ENCODE results near the gene SHANK2. TPM values are rescaled to one million over a fixed set of nuclear protein-coding genes. Genes with fewer than 3 reads are reported as not detected.

Gene SHANK2
- total RNA-seq, 2 experiments from 2014 or later, result not detected

DNA sequence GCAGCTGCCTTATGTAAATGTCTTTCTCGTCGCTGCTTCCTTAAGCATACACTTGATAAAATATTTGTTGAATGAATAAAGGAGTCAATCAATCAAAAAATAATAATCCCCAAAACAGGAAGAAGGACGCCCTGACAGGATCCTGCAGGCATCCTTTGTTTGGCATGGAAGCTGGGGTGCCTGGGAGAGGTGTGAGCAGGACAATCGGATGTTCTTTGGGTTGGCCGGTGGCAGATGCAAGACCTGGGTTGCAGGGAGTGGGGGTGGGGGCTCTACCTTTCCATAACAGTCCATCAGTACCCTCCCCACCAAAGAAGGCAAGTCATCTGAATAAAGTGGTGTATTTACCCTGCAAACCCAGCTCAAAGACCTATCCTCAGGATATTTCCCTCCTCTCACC lies 1.4 kb upstream of the SHANK2 start:
- Histone ChIP-seq H3K79me2 (ENCODE audit: insufficient read depth, low read depth, low read length) (no peaks in the 10 kb centered on the region), H3K27ac (ENCODE audit: low read depth, low read length, poor library complexity, severe bottlenecking) (no peak overlapping the region), H3K4me3 (ENCODE audit: low read depth, low read length, poor library complexity, severe bottlenecking) (no peak overlapping the region), H3K4me1 (ENCODE audit: insufficient read depth, low read length, poor library complexity, severe bottlenecking) (no peaks in the 10 kb centered on the region), H3K36me3 (ENCODE audit: insufficient read depth, low read length) (no peaks in the 10 kb centered on the region), H4K20me1 (ENCODE audit: insufficient read depth, low read length) (no peaks in the 10 kb centered on the region), H2AFZ (ENCODE audit: low read length) (no peak overlapping the region), H3K9me2 (ENCODE audit: insufficient read depth, low read length) (no peaks in the 10 kb centered on the region), H3K4me2 (ENCODE audit: low read length) (no peak overlapping the region), H3K9me3 (ENCODE audit: low read length) (peaks cover 5% of the 10 kb centered on the region; the same call in 1 of the 2 replicates)
- no peak for DNase-seq (ENCODE audit: low spot score)
- intact Hi-C loops (cut with micrococcal nuclease; ENCODE audit: unreplicated experiment), result loop anchor here (10.0 kb wide), 1 partner anchor 171 kb away; no protein-coding TSS in a partner anchor
- TF ChIP-seq, protein P1, sequence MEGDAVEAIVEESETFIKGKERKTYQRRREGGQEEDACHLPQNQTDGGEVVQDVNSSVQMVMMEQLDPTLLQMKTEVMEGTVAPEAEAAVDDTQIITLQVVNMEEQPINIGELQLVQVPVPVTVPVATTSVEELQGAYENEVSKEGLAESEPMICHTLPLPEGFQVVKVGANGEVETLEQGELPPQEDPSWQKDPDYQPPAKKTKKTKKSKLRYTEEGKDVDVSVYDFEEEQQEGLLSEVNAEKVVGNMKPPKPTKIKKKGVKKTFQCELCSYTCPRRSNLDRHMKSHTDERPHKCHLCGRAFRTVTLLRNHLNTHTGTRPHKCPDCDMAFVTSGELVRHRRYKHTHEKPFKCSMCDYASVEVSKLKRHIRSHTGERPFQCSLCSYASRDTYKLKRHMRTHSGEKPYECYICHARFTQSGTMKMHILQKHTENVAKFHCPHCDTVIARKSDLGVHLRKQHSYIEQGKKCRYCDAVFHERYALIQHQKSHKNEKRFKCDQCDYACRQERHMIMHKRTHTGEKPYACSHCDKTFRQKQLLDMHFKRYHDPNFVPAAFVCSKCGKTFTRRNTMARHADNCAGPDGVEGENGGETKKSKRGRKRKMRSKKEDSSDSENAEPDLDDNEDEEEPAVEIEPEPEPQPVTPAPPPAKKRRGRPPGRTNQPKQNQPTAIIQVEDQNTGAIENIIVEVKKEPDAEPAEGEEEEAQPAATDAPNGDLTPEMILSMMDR (conservative IDR thresholded peaks at IDR 0.05; ENCODE audit: low read length), result no peak
- TF ChIP-seq EZH2phosphoT487 (IDR thresholded peaks at IDR 0.05; ENCODE audit: borderline replicate concordance, low read depth, low read length), result no peak
- ChIA-PET CTCF (ENCODE audit: unreplicated experiment) (no interaction called here), POLR2A (no interaction called here)
- BruUV-seq (replicated peaks), result no TSS peak

DNA sequence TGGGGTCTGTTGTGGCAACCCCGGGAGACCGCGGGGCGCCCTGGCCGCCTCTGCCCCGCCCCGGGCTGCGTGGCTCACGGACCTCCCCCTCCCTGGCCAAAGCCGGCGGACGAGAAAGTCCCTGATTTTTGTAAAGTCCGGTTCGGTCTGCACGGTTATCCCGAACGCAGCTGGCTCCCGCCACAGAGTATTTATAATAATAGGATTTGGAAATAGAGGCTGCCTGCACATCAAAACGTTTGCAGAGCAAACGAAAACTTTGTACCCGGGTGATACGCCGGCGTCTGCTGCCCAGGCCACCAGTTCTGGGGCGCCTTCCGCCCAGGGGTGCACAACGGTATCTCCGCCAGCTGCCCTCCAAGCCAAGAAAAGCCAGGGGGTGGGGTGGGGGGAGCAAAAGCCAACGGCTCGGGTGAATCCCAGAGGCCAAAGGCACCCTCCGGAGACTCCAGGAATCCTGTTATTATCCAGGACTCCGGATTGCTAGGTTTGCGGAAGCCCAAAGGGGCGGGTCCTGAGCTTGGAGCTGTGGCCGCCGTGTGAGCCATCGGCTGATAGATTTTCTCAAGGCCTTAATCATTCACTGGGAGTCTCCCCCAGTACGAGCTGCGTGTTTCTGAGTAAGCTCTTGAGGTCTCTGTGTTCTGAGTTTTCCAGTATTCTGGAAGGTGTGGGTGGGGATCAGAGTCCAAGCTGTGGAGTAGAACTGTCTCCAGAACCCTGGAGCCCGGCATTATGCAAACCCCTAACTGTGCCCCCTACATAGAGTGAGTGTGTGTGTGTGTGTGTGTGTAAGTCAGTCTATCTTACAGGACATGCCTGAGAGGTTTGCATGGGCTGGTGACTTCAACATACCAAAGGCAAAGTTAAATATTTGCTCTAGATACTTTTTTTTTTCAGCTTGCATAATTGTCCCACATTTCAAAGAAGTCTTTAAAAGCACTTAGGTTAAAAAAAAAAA lies 673 bp upstream of the SHANK2 start:
- intact Hi-C loops (cut with micrococcal nuclease; ENCODE audit: unreplicated experiment), result loop anchor here (10.0 kb wide), 1 partner anchor 172 kb away; no protein-coding TSS in a partner anchor
- no peak for TF ChIP-seq EZH2phosphoT487 (IDR thresholded peaks at IDR 0.05; ENCODE audit: borderline replicate concordance, low read depth, low read length)
- no peak overlapping the region for H3K4me2 ChIP-seq (ENCODE audit: low read length)
- H3K79me2 ChIP-seq (ENCODE audit: insufficient read depth, low read depth, low read length), result no peaks in the 10 kb centered on the region
- H3K36me3 ChIP-seq (ENCODE audit: insufficient read depth, low read length), result no peaks in the 10 kb centered on the region
- H3K9me2 ChIP-seq (ENCODE audit: insufficient read depth, low read length), result no peaks in the 10 kb centered on the region
- no peaks in the 10 kb centered on the region for H3K9me3 ChIP-seq (ENCODE audit: low read length)
- BruUV-seq (replicated peaks), result no TSS peak
- ChIA-PET CTCF (ENCODE audit: unreplicated experiment) (no interaction called here), POLR2A (interaction anchor here (0.7 kb wide), 1 partner anchor 13 kb away, joined by 3 read pairs; no protein-coding TSS in a partner anchor)
- no peak overlapping the region for H2AFZ ChIP-seq (ENCODE audit: low read length)
- H3K4me3 ChIP-seq (ENCODE audit: low read depth, low read length, poor library complexity, severe bottlenecking), result no peak overlapping the region
- no peaks in the 10 kb centered on the region for H3K4me1 ChIP-seq (ENCODE audit: insufficient read depth, low read length, poor library complexity, severe bottlenecking)
- H3K27ac ChIP-seq (ENCODE audit: low read depth, low read length, poor library complexity, severe bottlenecking), result no peak overlapping the region
- no peak for DNase-seq (ENCODE audit: low spot score)
- H4K20me1 ChIP-seq (ENCODE audit: insufficient read depth, low read length), result no peaks in the 10 kb centered on the region

DNA sequence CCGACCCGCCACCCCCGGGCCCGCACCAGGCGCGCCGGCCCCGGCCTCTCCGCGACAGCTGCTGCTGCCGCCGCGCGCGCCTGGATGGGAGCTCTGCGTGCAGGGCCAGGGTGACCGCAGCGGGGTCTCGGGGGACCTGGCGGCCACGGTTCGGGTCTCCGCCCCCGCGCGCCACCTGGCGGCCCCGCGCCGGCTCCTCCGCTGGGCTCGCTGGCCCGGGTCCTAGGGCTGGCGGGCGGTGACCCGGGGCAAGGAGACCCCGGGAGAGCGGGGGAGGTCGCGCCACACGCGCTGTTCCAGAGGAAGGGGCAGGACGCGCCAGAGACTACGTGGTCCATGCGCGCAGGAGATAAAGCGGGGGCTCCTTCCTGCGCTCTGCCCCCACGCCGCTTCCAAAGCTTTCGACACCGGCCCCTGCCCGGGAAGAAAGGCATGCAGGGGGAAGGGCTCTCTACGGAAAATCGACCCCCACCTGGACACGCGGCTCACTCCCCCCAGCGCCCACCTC lies 562 bp downstream of the SHANK2 start:
- TF ChIP-seq, protein P1 (conservative IDR thresholded peaks at IDR 0.05; ENCODE audit: low read length), result peak; percentile 41
- no peak; the same call in 1 of the 2 replicates for TF ChIP-seq EZH2phosphoT487 (IDR thresholded peaks at IDR 0.05; ENCODE audit: borderline replicate concordance, low read depth, low read length)
- Histone ChIP-seq H2AFZ (ENCODE audit: low read length) (no peak overlapping the region), H3K79me2 (ENCODE audit: insufficient read depth, low read depth, low read length) (no peaks in the 10 kb centered on the region), H3K4me1 (ENCODE audit: insufficient read depth, low read length, poor library complexity, severe bottlenecking) (no peaks in the 10 kb centered on the region), H3K4me3 (ENCODE audit: low read depth, low read length, poor library complexity, severe bottlenecking) (no peak overlapping the region), H3K36me3 (ENCODE audit: insufficient read depth, low read length) (no peaks in the 10 kb centered on the region), H3K9me3 (ENCODE audit: low read length) (no peaks in the 10 kb centered on the region), H4K20me1 (ENCODE audit: insufficient read depth, low read length) (no peaks in the 10 kb centered on the region), H3K9me2 (ENCODE audit: insufficient read depth, low read length) (no peaks in the 10 kb centered on the region), H3K27ac (ENCODE audit: low read depth, low read length, poor library complexity, severe bottlenecking) (no peak overlapping the region), H3K4me2 (ENCODE audit: low read length) (no peak overlapping the region)
- intact Hi-C loops (cut with micrococcal nuclease; ENCODE audit: unreplicated experiment), result loop anchor here (10.0 kb wide), 1 partner anchor 173 kb away; no protein-coding TSS in a partner anchor
- ChIA-PET CTCF (ENCODE audit: unreplicated experiment) (no interaction called here), POLR2A (no interaction called here)
- DNase-seq (ENCODE audit: low spot score), result peak; percentile 8
- BruUV-seq (replicated peaks), result no TSS peak

Measured in OCI-LY7 (cell line).